Panc1 (cell line): ENCODE measurements around the gene TAGLN.

Source experiments
- POLR2AphosphoS5 ChIP-seq: IDR thresholded peaks from 2 replicates; pipeline ENCODE4 v1.6.1; 2012; ENCODE audit warnings: mild to moderate bottlenecking, low read depth, low read length, moderate library complexity
- SIN3A ChIP-seq: IDR thresholded peaks from 2 replicates; pipeline ENCODE4 v1.6.1; 2012; ENCODE audit warnings: low read depth, mild to moderate bottlenecking, low read length, moderate library complexity, borderline replicate concordance; ENCODE audit not compliant: insufficient read depth
- TF ChIP-seq, protein P1 (sequence below): fragments of 450-650 bp; IDR thresholded peaks from 2 replicates; pipeline ENCODE4 v1.5.1; 2017; ENCODE audit warnings: mild to moderate bottlenecking
- TF ChIP-seq, protein P2 (sequence below), 2 experiments: IDR thresholded peaks; 2 replicates each; pipeline ENCODE4 v1.6.1; 2011 to 2012; ENCODE audit warnings: low read depth in 2 of 2, control low read depth in 1 of 2, low read length in 1 of 2, mild to moderate bottlenecking in 1 of 2, moderate library complexity in 1 of 2; ENCODE audit not compliant: insufficient read depth in 1 of 2

DNA sequence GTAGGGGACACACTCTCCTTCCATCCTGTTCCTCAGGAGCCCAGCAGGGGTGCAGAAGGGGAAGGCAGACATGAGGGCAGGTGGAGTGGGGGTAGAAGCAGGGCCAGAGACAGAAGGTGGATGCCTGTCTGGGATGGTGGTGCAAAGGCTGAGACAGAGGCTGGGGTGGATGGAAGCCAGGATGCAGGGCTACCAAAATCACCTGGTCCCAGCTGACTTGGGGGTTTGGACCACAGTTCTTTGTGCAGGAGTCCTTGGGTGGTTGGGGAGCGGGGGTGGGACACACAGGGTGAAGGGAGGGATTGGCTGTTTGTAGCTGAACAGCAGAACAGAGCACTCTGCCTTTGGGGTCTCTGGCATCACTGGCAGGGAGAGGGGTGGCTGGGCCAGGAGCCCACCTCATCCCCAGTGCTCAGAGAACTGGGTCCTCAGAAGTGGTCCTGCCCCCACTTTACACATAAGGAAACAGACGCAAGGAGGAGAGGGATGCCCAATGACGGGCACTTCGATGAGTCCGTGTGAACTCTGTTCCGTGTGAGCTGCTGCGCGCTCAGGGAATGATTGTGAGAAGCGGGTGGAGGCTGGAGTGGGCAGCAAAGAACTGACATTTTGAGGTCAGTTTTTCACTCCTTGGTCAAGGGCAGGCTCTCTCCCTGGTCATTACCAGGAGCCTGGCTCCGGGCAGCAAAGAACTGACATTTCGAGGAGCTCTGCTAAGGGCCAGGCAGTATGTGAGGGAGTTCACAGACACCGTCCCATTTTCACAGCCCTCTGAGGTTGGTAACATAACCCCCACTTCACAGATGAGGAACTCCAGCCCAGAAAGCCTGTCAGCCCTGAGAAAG lies 1.9 kb downstream of the TAGLN start:
- TF ChIP-seq, protein P1, sequence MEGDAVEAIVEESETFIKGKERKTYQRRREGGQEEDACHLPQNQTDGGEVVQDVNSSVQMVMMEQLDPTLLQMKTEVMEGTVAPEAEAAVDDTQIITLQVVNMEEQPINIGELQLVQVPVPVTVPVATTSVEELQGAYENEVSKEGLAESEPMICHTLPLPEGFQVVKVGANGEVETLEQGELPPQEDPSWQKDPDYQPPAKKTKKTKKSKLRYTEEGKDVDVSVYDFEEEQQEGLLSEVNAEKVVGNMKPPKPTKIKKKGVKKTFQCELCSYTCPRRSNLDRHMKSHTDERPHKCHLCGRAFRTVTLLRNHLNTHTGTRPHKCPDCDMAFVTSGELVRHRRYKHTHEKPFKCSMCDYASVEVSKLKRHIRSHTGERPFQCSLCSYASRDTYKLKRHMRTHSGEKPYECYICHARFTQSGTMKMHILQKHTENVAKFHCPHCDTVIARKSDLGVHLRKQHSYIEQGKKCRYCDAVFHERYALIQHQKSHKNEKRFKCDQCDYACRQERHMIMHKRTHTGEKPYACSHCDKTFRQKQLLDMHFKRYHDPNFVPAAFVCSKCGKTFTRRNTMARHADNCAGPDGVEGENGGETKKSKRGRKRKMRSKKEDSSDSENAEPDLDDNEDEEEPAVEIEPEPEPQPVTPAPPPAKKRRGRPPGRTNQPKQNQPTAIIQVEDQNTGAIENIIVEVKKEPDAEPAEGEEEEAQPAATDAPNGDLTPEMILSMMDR = no peak
- TF ChIP-seq, protein P2, sequence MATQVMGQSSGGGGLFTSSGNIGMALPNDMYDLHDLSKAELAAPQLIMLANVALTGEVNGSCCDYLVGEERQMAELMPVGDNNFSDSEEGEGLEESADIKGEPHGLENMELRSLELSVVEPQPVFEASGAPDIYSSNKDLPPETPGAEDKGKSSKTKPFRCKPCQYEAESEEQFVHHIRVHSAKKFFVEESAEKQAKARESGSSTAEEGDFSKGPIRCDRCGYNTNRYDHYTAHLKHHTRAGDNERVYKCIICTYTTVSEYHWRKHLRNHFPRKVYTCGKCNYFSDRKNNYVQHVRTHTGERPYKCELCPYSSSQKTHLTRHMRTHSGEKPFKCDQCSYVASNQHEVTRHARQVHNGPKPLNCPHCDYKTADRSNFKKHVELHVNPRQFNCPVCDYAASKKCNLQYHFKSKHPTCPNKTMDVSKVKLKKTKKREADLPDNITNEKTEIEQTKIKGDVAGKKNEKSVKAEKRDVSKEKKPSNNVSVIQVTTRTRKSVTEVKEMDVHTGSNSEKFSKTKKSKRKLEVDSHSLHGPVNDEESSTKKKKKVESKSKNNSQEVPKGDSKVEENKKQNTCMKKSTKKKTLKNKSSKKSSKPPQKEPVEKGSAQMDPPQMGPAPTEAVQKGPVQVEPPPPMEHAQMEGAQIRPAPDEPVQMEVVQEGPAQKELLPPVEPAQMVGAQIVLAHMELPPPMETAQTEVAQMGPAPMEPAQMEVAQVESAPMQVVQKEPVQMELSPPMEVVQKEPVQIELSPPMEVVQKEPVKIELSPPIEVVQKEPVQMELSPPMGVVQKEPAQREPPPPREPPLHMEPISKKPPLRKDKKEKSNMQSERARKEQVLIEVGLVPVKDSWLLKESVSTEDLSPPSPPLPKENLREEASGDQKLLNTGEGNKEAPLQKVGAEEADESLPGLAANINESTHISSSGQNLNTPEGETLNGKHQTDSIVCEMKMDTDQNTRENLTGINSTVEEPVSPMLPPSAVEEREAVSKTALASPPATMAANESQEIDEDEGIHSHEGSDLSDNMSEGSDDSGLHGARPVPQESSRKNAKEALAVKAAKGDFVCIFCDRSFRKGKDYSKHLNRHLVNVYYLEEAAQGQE (IDR thresholded peaks at IDR 0.05; ENCODE audit: insufficient read depth in 1 of 2, low read depth in 2 of 2, low read length in 1 of 2) = no peak
- no peak for TF ChIP-seq POLR2AphosphoS5
- no peak for TF ChIP-seq SIN3A
